Gastrocnemius medialis (tissue), 4 donors: ENCODE data around the gene TEAD2. TPM values are rescaled to one million over a fixed set of nuclear protein-coding genes. Genes with fewer than 3 reads are reported as not detected.
"Not testable (repeated sequence)": the region's sequence is repeated elsewhere in the genome, so short reads cannot be mapped to it uniquely, and the experiment has no call there.

ENCODE experiments used
- ATAC-seq, 2 donors: fragments of 150-250 bp; one replicate each; pipeline ENCODE4 v1.9.1; 2016
- DNase-seq, 2 donors: peaks; one replicate each; pipeline ENCODE4 v3.0.0-alpha.2; 2019
- H3K27ac ChIP-seq, 4 donors: fragments of 200-600 bp; sonication (generic); 1 replicate in 1 of 4; 2 replicates in 3 of 4; pipeline ENCODE4 v1.5.1; 2016 to 2018; ENCODE audit warnings: mild to moderate bottlenecking in 2 of 4, moderate library complexity in 1 of 4
- H3K27me3 ChIP-seq, 3 donors: fragments of 200-600 bp; sonication (generic) in 2 of 3; 1 replicate in 1 of 3; 2 replicates in 2 of 3; pipeline versions ENCODE4 v1.5.1 to v1.6.0; 2016 to 2019; ENCODE audit warnings: mild to moderate bottlenecking in 1 of 3, moderate library complexity in 1 of 3
- H3K36me3 ChIP-seq, 2 donors: fragments of 200-600 bp; sonication (generic) in 1 of 2; one replicate each; pipeline ENCODE4 v1.5.1; 2017 to 2018
- H3K4me1 ChIP-seq, 2 donors: fragments of 200-600 bp; sonication (generic) in 1 of 2; one replicate each; pipeline ENCODE4 v1.5.1; 2016 to 2017; ENCODE audit warnings: mild to moderate bottlenecking in 2 of 2
- H3K4me3 ChIP-seq, 4 donors: fragments of 200-600 bp; sonication (generic) in 3 of 4; 1 replicate in 1 of 4; 2 replicates in 3 of 4; pipeline ENCODE4 v1.5.1; 2016 to 2019; ENCODE audit warnings: mild to moderate bottlenecking in 2 of 4
- H3K9me3 ChIP-seq, 3 donors: fragments of 200-600 bp; sonication (generic) in 2 of 3; 1 replicate in 1 of 3; 2 replicates in 2 of 3; pipeline ENCODE4 v1.5.1; 2016 to 2019
- CTCF ChIP-seq, 5 experiments: fragments of 450-650 bp in 3 of 5; fragments of 200-600 bp in 2 of 5; sonication (generic) in 2 of 5; IDR thresholded peaks in 4 of 5; conservative IDR thresholded peaks in 1 of 5; 1 replicate in 4 of 5; 2 replicates in 1 of 5; pipeline ENCODE4 v1.5.1; 2016 to 2019; ENCODE audit warnings: antibody characterized with exemption in 5 of 5, mild to moderate bottlenecking in 3 of 5, moderate library complexity in 3 of 5
- POLR2A ChIP-seq, 2 donors: fragments of 450-650 bp; IDR thresholded peaks; one replicate each; pipeline ENCODE4 v1.6.1; 2017; ENCODE audit warnings: antibody characterized with exemption in 2 of 2, mild to moderate bottlenecking in 2 of 2, moderate library complexity in 2 of 2
- in situ Hi-C, 4 donors: fragments of 200-750 bp; cut with MboI; loops; one replicate each; pipeline versions ENCODE4 v1.15.0 to v1.8.0; 2017; ENCODE audit warnings: low sequenced_read_pairs in 4 of 4
- intact Hi-C: fragments of 100-400 bp; cut with DNase I; formaldehyde crosslinking; loops from one replicate; pipeline ENCODE4 v1.15.1; 2023; ENCODE audit warnings: low total_unique reads
- total RNA-seq, 4 donors: library from RNA; depleted of rRNA; stranded (reverse); fragments of >200 nt; gene quantifications; one replicate each; pipeline versions ENCODE4 v1.1.0 to v1.2.3, GENCODE V29; 2016

Gene TEAD2
- total RNA-seq, 4 donors from 2014 or later: 6.1 to 12.6 (median 9.5) TPM

- no peak for TF ChIP-seq POLR2A (IDR thresholded peaks at IDR 0.05)
- no peak for TF ChIP-seq CTCF (IDR thresholded peaks at IDR 0.05 in 4 of 5, conservative IDR thresholded peaks at IDR 0.05 in 1 of 5)
- no peak overlapping the region for H3K4me3 ChIP-seq
- H3K4me1 ChIP-seq: no peaks in the 10 kb centered on the region
- no peaks in the 10 kb centered on the region for H3K27me3 ChIP-seq
- no peaks in the 10 kb centered on the region for H3K9me3 ChIP-seq
- ATAC-seq (no peak), DNase-seq (no peak)
- H3K36me3 ChIP-seq: no peaks in the 10 kb centered on the region
- in situ Hi-C loops: no loop called here
- intact Hi-C loops: no loop called here
- H3K27ac ChIP-seq: no peak overlapping the region
Measured at GRCh38 chr19:49328741-49329140, 33.5 kb downstream of the TEAD2 start.

- ATAC-seq (no peak), DNase-seq (no peak)
- no peak overlapping the region for H3K4me3 ChIP-seq
- TF ChIP-seq POLR2A (IDR thresholded peaks at IDR 0.05): no peak
- peak in 3 of 5 experiments; percentile 33 to 42 (median 36) for TF ChIP-seq CTCF (IDR thresholded peaks at IDR 0.05 in 4 of 5, conservative IDR thresholded peaks at IDR 0.05 in 1 of 5)
- in situ Hi-C loops: no loop called here
- H3K9me3 ChIP-seq: no peaks in the 10 kb centered on the region
- H3K27ac ChIP-seq: no peak overlapping the region
- intact Hi-C loops: no loop called here
- no peaks in the 10 kb centered on the region for H3K27me3 ChIP-seq
- no peaks in the 10 kb centered on the region for H3K4me1 ChIP-seq
- H3K36me3 ChIP-seq: no peaks in the 10 kb centered on the region
Measured at GRCh38 chr19:49327878-49328544, 34.2 kb downstream of the TEAD2 start.

GRCh38 chr19:49326165-49326704 is 36.0 kb downstream of the TEAD2 start:
- Histone ChIP-seq H3K4me1 (no peaks in the 10 kb centered on the region), H3K27ac (no peak overlapping the region), H3K27me3 (no peaks in the 10 kb centered on the region), H3K36me3 (no peaks in the 10 kb centered on the region), H3K9me3 (no peaks in the 10 kb centered on the region), H3K4me3 (no peak overlapping the region)
- TF ChIP-seq CTCF (IDR thresholded peaks at IDR 0.05 in 4 of 5, conservative IDR thresholded peaks at IDR 0.05 in 1 of 5) (no peak), POLR2A (IDR thresholded peaks at IDR 0.05) (no peak)
- intact Hi-C loops (no loop called here), in situ Hi-C loops (no loop called here)
- no peak for ATAC-seq
- no peak for DNase-seq

- in situ Hi-C loops, DNase-seq, intact Hi-C loops: not testable (repeated sequence)
Measured at GRCh38 chr19:49325756-49326155, 36.5 kb downstream of the TEAD2 start.

GRCh38 chr19:49324801-49325576 is 37.2 kb downstream of the TEAD2 start, which contains the start of gene SLC6A16:
TSS of gene SLC6A16 (minus strand) at chr19:49325191. CDS start at chr19:49311347, 13,844 bp downstream.
- in situ Hi-C loops: no loop called here
- Histone ChIP-seq H3K27me3 (no peaks in the 10 kb centered on the region), H3K9me3 (no peaks in the 10 kb centered on the region), H3K4me3 (no peak within 1 kb of the TSS), H3K36me3 (no peaks in the 10 kb centered on the region), H3K27ac (no peak within 1 kb of the TSS), H3K4me1 (no peaks in the 10 kb centered on the region)
- ATAC-seq (no peak), DNase-seq (no peak)
- intact Hi-C loops: no loop called here
- TF ChIP-seq POLR2A (IDR thresholded peaks at IDR 0.05) (no peak), CTCF (IDR thresholded peaks at IDR 0.05 in 4 of 5, conservative IDR thresholded peaks at IDR 0.05 in 1 of 5) (no peak)

More at GRCh38 chr19:49325756-49326155, 36.5 kb downstream of the TEAD2 start:
- H3K27me3 ChIP-seq, H3K36me3 ChIP-seq, H3K9me3 ChIP-seq, H3K4me1 ChIP-seq, H3K27ac ChIP-seq, ATAC-seq, H3K4me3 ChIP-seq: not testable (repeated sequence)
